HCT116 (cell line): ENCODE measurements around the gene EHBP1. TPM values are rescaled to one million over a fixed set of nuclear protein-coding genes. Genes with fewer than 3 reads are reported as not detected.

Source experiments
- ATAC-seq: fragments of 200-7000 bp; cut with Tn5 transposase; 2 replicates; pipeline ENCODE4 v1.9.1; 2020; ENCODE audit warnings: mild to moderate bottlenecking, moderate library complexity
- BruUV-seq: library from RNA; stranded (reverse); fragments of 400-500 nt; replicated peaks from 2 replicates; lab custom pipeline; 2021; lab: Mats Ljungman, UMichigan
- CTCF ChIA-PET: fragments of 300-600 bp; sonication (Branson Sonifier 250); formaldehyde crosslinking; loops from one replicate; lab custom pipeline; 2021; ENCODE audit warnings: antibody characterized with exemption; lab: Charles Lee
- POLR2A ChIA-PET: fragments of 300-600, 350-600 bp; sonication (Branson Sonifier 250); formaldehyde crosslinking; loops from one replicate; lab custom pipeline; 2021; ENCODE audit warnings: antibody characterized with exemption; lab: Charles Lee
- RAD21 ChIA-PET, 2 experiments: fragments of 300-600 bp; sonication (Branson Sonifier 250); formaldehyde crosslinking; loops; one replicate each; lab custom pipeline; 2023; ENCODE audit warnings: low total read pairs in 2 of 2; ENCODE audit not compliant: uncharacterized antibody in 2 of 2, unreplicated experiment in 2 of 2, low non-redundant PET in 1 of 2; lab: Charles Lee
- DNase-seq: peaks from one replicate; pipeline ENCODE4 v3.0.0-alpha.2; 2010; ENCODE audit warnings: low read depth, low spot score
- H2AFZ ChIP-seq: fragments of 200-600 bp; shearing (Covaris generic), sonication (generic); 2 replicates; pipeline ENCODE4 v1.6.1; 2017; ENCODE audit warnings: low read depth, mixed run types, mixed read lengths, antibody characterized with exemption, low read length; ENCODE audit not compliant: poor library complexity, severe bottlenecking
- H3K27ac ChIP-seq: 2 replicates; pipeline ENCODE4 v1.5.1; 2012; ENCODE audit warnings: low read depth, low read length
- H3K27me3 ChIP-seq: fragments of 200-600 bp; sonication (generic); 2 replicates; pipeline ENCODE4 v1.6.1; 2016; ENCODE audit warnings: mixed run types, low read length, mixed read lengths; ENCODE audit not compliant: insufficient read depth
- H3K36me3 ChIP-seq, 2 experiments: fragments of 200-500 bp in 1 of 2; fragments of 200-600 bp in 1 of 2; sonication (Bioruptor generic) in 1 of 2; sonication (generic) in 1 of 2; 2 replicates each; pipeline versions ENCODE4 v1.5.1 to v1.6.1; 2014 to 2016; ENCODE audit warnings: low read length in 2 of 2, inconsistent platforms in 1 of 2, mixed read lengths in 1 of 2, mixed run types in 1 of 2; ENCODE audit not compliant: insufficient read depth in 2 of 2, control insufficient read depth in 1 of 2
- H3K4me1 ChIP-seq, 2 experiments: fragments of 200-600 bp in 1 of 2; sonication (generic) in 1 of 2; 2 replicates each; pipeline versions ENCODE4 v1.5.1 to v1.6.1; 2012 to 2017; ENCODE audit warnings: low read length in 2 of 2, inconsistent platforms in 1 of 2, mild to moderate bottlenecking in 1 of 2, mixed read lengths in 1 of 2, mixed run types in 1 of 2, moderate library complexity in 1 of 2; ENCODE audit not compliant: insufficient read depth in 2 of 2, control insufficient read depth in 1 of 2
- H3K4me2 ChIP-seq: fragments of 200-600 bp; sonication (generic); 2 replicates; pipeline ENCODE4 v1.6.1; 2017; ENCODE audit warnings: mixed run types, low read length, mixed read lengths
- H3K4me3 ChIP-seq, 2 experiments: fragments of 200-600 bp in 1 of 2; sonication (generic) in 1 of 2; replicated peaks in 1 of 2; 2 replicates each; pipeline ENCODE4 v1.5.1; 2011 to 2016; ENCODE audit warnings: low read length in 2 of 2, control low read depth in 1 of 2, low read depth in 1 of 2, mild to moderate bottlenecking in 1 of 2, mixed read lengths in 1 of 2, mixed run types in 1 of 2
- H3K79me2 ChIP-seq: fragments of 200-600 bp; sonication (generic); 2 replicates; pipeline ENCODE4 v1.6.1; 2017; ENCODE audit warnings: mild to moderate bottlenecking, mixed run types, low read length, moderate library complexity, mixed read lengths; ENCODE audit not compliant: insufficient read depth
- H3K9ac ChIP-seq: fragments of 200-600 bp; sonication (generic); 2 replicates; pipeline ENCODE4 v1.6.1; 2016; ENCODE audit warnings: low read length, mixed read lengths
- H3K9me2 ChIP-seq: fragments of 200-600 bp; sonication (generic), shearing (Covaris generic); 2 replicates; pipeline ENCODE4 v1.6.1; 2017; ENCODE audit warnings: mixed run types, mild to moderate bottlenecking, moderate library complexity; ENCODE audit not compliant: insufficient read depth
- H3K9me3 ChIP-seq, 2 experiments: fragments of 200-500 bp in 1 of 2; fragments of 200-600 bp in 1 of 2; sonication (Bioruptor generic) in 1 of 2; sonication (generic) in 1 of 2; 2 replicates each; pipeline ENCODE4 v1.6.1; 2014 to 2017; ENCODE audit warnings: low read length in 2 of 2, mixed read lengths in 2 of 2, inconsistent platforms in 1 of 2, low read depth in 1 of 2, mild to moderate bottlenecking in 1 of 2, mixed run types in 1 of 2, moderate library complexity in 1 of 2; ENCODE audit not compliant: control insufficient read depth in 1 of 2, insufficient read depth in 1 of 2
- H4K20me1 ChIP-seq: fragments of 200-600 bp; sonication (generic), shearing (Covaris generic); 2 replicates; pipeline ENCODE4 v1.6.1; 2017; ENCODE audit warnings: mixed run types, mild to moderate bottlenecking, moderate library complexity; ENCODE audit not compliant: insufficient read depth
- CBX3 ChIP-seq: IDR thresholded peaks from 2 replicates; pipeline ENCODE4 v1.6.1; 2012; ENCODE audit warnings: low read depth
- CEBPB ChIP-seq: IDR thresholded peaks from 2 replicates; pipeline ENCODE4 v1.6.1; 2012; ENCODE audit warnings: low read depth
- EGR1 ChIP-seq: IDR thresholded peaks from 2 replicates; pipeline ENCODE4 v1.6.1; 2012; ENCODE audit warnings: low read depth
- ELF1 ChIP-seq: IDR thresholded peaks from 2 replicates; pipeline ENCODE4 v1.6.1; 2012; ENCODE audit warnings: low read depth, borderline replicate concordance
- EZH2 ChIP-seq: fragments of 200-600 bp; sonication (generic); IDR thresholded peaks from 2 replicates; pipeline ENCODE4 v1.6.1; 2017; ENCODE audit warnings: antibody characterized with exemption, mixed run types
- EZH2phosphoT487 ChIP-seq: fragments of 200-600 bp; IDR thresholded peaks from 2 replicates; pipeline ENCODE4 v1.6.1; 2018; ENCODE audit warnings: antibody characterized with exemption, borderline replicate concordance
- FOSL1 ChIP-seq: IDR thresholded peaks from 2 replicates; pipeline ENCODE4 v1.6.1; 2012; ENCODE audit warnings: low read depth
- JUND ChIP-seq: IDR thresholded peaks from 2 replicates; pipeline ENCODE4 v1.6.1; 2012
- POLR2A ChIP-seq: IDR thresholded peaks from 2 replicates; pipeline ENCODE4 v1.7.0; 2011; ENCODE audit warnings: borderline replicate concordance; ENCODE audit not compliant: insufficient read depth, insufficient read length; ENCODE audit errors: extremely low read depth
- POLR2AphosphoS5 ChIP-seq: IDR thresholded peaks from 2 replicates; pipeline ENCODE4 v1.6.1; 2011; ENCODE audit warnings: mild to moderate bottlenecking, low read depth, low read length, moderate library complexity
- RAD21 ChIP-seq: IDR thresholded peaks from 2 replicates; pipeline ENCODE4 v1.6.1; 2012; ENCODE audit warnings: low read depth, mild to moderate bottlenecking
- SP1 ChIP-seq: IDR thresholded peaks from 2 replicates; pipeline ENCODE4 v1.6.1; 2012; ENCODE audit warnings: low read depth
- SRF ChIP-seq: IDR thresholded peaks from 2 replicates; pipeline ENCODE4 v1.6.1; 2012; ENCODE audit warnings: low read depth
- YY1 ChIP-seq: IDR thresholded peaks from 2 replicates; pipeline ENCODE4 v1.6.1; 2011; ENCODE audit warnings: low read length, low read depth, moderate library complexity, mild to moderate bottlenecking; ENCODE audit not compliant: insufficient replicate concordance; ENCODE audit errors: extremely low read depth
- ZNF274 ChIP-seq: fragments of 200-500 bp; sonication (Bioruptor generic); IDR thresholded peaks from 2 replicates; pipeline ENCODE4 v1.6.1; 2014; ENCODE audit warnings: mild to moderate bottlenecking, low read depth, low read length, inconsistent platforms
- intact Hi-C: fragments of 100-400 bp; cut with micrococcal nuclease; formaldehyde crosslinking; loops from 2 replicates; pipeline ENCODE4 v1.10.0; 2022
- total RNA-seq: library from RNA; stranded (reverse); gene quantifications from one replicate; pipeline ENCODE4 v1.2.1, GENCODE V29; 2021; ENCODE audit not compliant: unreplicated experiment
- TF ChIP-seq, protein P1 (sequence below): IDR thresholded peaks from 2 replicates; pipeline ENCODE4 v1.6.1; 2012
- TF ChIP-seq, protein P2 (sequence below): IDR thresholded peaks from 2 replicates; pipeline ENCODE4 v1.6.1; 2012
- TF ChIP-seq, protein P3 (sequence below): IDR thresholded peaks from 2 replicates; pipeline ENCODE4 v1.6.1; 2011; ENCODE audit warnings: mild to moderate bottlenecking, low read length, moderate library complexity; ENCODE audit not compliant: insufficient replicate concordance; ENCODE audit errors: extremely low read depth
- TF ChIP-seq, protein P4 (sequence below): IDR thresholded peaks from 2 replicates; pipeline ENCODE4 v1.6.1; 2012; ENCODE audit warnings: low read depth
- TF ChIP-seq, protein P5 (sequence below), 3 experiments: fragments of 200-600 bp in 1 of 3; sonication (generic) in 1 of 3; IDR thresholded peaks in 2 of 3; conservative IDR thresholded peaks in 1 of 3; 2 replicates each; pipeline ENCODE4 v1.5.1; 2012 to 2017; ENCODE audit warnings: low read depth in 2 of 3, low read length in 2 of 3, antibody characterized with exemption in 1 of 3, borderline replicate concordance in 1 of 3, control low read depth in 1 of 3, mild to moderate bottlenecking in 1 of 3, mixed read lengths in 1 of 3, mixed run types in 1 of 3, moderate library complexity in 1 of 3; ENCODE audit not compliant: insufficient read depth in 1 of 3

EHBP1 gene
- total RNA-seq, 1 experiment from 2014 or later: 89.9 TPM

DNA sequence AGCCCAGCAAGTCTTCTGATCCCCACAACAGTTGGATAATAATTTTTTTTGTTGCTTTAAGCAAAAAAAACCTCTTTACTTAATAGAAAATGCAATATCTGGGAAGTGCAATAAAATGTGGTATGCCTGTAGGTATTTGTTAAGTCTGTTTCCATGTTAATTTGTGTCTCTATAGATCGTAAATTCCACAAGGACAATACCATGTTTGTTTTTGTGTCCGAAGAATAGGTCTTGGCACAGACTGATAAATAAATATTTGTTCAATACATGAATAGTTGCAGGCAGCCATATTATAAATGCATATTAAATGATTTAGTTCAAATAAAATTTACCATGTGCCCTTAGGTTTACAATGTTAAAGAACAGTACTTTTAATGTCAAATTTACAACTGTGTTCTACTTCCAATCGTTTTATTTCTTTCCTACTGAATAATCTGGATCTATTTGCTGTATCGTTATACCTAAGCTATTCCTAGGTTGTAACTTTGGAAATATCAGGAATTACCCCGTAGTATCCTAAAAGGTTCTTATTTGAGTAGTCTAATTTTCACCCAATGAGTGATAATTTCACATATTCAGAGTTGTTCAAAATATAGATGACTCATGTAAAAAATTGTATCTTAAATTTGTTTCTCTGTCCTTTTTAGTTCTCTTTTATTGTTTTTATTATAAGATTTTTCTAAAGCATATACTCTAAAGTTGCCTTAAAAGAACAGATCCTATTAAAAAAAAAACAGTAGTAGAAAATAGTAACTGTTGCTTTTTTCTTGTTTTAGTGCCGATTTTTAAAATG, 151.8 kb downstream of the EHBP1 start:
- no peaks in the 10 kb centered on the region for H3K27me3 ChIP-seq
- ATAC-seq: no peak
- TF ChIP-seq, protein P1, sequence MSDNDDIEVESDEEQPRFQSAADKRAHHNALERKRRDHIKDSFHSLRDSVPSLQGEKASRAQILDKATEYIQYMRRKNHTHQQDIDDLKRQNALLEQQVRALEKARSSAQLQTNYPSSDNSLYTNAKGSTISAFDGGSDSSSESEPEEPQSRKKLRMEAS: no peak
- TF ChIP-seq, protein P2, sequence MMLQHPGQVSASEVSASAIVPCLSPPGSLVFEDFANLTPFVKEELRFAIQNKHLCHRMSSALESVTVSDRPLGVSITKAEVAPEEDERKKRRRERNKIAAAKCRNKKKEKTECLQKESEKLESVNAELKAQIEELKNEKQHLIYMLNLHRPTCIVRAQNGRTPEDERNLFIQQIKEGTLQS: no peak
- TF ChIP-seq EGR1: no peak
- no peak for TF ChIP-seq ELF1
- no peak for TF ChIP-seq EZH2
- TF ChIP-seq FOSL1: no peak
- TF ChIP-seq POLR2A: no peak
- TF ChIP-seq CEBPB: no peak
- no peak for TF ChIP-seq ZNF274
- no peak for TF ChIP-seq POLR2AphosphoS5
- TF ChIP-seq, protein P3, sequence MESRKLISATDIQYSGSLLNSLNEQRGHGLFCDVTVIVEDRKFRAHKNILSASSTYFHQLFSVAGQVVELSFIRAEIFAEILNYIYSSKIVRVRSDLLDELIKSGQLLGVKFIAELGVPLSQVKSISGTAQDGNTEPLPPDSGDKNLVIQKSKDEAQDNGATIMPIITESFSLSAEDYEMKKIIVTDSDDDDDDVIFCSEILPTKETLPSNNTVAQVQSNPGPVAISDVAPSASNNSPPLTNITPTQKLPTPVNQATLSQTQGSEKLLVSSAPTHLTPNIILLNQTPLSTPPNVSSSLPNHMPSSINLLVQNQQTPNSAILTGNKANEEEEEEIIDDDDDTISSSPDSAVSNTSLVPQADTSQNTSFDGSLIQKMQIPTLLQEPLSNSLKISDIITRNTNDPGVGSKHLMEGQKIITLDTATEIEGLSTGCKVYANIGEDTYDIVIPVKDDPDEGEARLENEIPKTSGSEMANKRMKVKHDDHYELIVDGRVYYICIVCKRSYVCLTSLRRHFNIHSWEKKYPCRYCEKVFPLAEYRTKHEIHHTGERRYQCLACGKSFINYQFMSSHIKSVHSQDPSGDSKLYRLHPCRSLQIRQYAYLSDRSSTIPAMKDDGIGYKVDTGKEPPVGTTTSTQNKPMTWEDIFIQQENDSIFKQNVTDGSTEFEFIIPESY: no peak
- no peak for TF ChIP-seq JUND
- no peak for TF ChIP-seq SP1
- TF ChIP-seq, protein P4, sequence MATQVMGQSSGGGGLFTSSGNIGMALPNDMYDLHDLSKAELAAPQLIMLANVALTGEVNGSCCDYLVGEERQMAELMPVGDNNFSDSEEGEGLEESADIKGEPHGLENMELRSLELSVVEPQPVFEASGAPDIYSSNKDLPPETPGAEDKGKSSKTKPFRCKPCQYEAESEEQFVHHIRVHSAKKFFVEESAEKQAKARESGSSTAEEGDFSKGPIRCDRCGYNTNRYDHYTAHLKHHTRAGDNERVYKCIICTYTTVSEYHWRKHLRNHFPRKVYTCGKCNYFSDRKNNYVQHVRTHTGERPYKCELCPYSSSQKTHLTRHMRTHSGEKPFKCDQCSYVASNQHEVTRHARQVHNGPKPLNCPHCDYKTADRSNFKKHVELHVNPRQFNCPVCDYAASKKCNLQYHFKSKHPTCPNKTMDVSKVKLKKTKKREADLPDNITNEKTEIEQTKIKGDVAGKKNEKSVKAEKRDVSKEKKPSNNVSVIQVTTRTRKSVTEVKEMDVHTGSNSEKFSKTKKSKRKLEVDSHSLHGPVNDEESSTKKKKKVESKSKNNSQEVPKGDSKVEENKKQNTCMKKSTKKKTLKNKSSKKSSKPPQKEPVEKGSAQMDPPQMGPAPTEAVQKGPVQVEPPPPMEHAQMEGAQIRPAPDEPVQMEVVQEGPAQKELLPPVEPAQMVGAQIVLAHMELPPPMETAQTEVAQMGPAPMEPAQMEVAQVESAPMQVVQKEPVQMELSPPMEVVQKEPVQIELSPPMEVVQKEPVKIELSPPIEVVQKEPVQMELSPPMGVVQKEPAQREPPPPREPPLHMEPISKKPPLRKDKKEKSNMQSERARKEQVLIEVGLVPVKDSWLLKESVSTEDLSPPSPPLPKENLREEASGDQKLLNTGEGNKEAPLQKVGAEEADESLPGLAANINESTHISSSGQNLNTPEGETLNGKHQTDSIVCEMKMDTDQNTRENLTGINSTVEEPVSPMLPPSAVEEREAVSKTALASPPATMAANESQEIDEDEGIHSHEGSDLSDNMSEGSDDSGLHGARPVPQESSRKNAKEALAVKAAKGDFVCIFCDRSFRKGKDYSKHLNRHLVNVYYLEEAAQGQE: no peak
- TF ChIP-seq CBX3: no peak
- no peak for TF ChIP-seq EZH2phosphoT487
- TF ChIP-seq, protein P5, sequence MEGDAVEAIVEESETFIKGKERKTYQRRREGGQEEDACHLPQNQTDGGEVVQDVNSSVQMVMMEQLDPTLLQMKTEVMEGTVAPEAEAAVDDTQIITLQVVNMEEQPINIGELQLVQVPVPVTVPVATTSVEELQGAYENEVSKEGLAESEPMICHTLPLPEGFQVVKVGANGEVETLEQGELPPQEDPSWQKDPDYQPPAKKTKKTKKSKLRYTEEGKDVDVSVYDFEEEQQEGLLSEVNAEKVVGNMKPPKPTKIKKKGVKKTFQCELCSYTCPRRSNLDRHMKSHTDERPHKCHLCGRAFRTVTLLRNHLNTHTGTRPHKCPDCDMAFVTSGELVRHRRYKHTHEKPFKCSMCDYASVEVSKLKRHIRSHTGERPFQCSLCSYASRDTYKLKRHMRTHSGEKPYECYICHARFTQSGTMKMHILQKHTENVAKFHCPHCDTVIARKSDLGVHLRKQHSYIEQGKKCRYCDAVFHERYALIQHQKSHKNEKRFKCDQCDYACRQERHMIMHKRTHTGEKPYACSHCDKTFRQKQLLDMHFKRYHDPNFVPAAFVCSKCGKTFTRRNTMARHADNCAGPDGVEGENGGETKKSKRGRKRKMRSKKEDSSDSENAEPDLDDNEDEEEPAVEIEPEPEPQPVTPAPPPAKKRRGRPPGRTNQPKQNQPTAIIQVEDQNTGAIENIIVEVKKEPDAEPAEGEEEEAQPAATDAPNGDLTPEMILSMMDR (IDR thresholded peaks at IDR 0.05 in 2 of 3, conservative IDR thresholded peaks at IDR 0.05 in 1 of 3; ENCODE audit: borderline replicate concordance in 1 of 3, insufficient read depth in 1 of 3, low read depth in 2 of 3, low read length in 2 of 3): no peak
- TF ChIP-seq YY1: no peak
- TF ChIP-seq SRF: no peak
- no peak for TF ChIP-seq RAD21
- TF ChIP-seq, all 23 proteins: peak for 0
- Histone ChIP-seq H3K9me2 (no peaks in the 10 kb centered on the region), H3K9me3 (no peaks in the 10 kb centered on the region), H2AFZ (no peak overlapping the region), H4K20me1 (no peaks in the 10 kb centered on the region), H3K4me1 (no peaks in the 10 kb centered on the region), H3K27ac (no peak overlapping the region), H3K4me2 (no peak overlapping the region), H3K9ac (no peak overlapping the region), H3K36me3 (peaks cover 9 to 24% of the 10 kb centered on the region in 2 experiments; a peak in 3 of 4 replicates), H3K79me2 (peaks cover 10% of the 10 kb centered on the region; the same call in 1 of the 2 replicates), H3K4me3 (no peak overlapping the region)
- no peak for DNase-seq
- no TSS peak for BruUV-seq
- RAD21 ChIA-PET: no interaction called here
- POLR2A ChIA-PET: no interaction called here
- intact Hi-C loops: no loop called here
- CTCF ChIA-PET: no interaction called here
